NCI-H146 treated with DMSO at 0.1 percent for 48 hours (cell line): Measurements from ENCODE around the gene SLC6A6.
A peak's percentile ranks its signal among the peaks of the same experiment; 100 is the strongest.

Experiments used
- DNase-seq: peaks from one replicate; lab custom pipeline; 2025; ENCODE audit not compliant: unreplicated experiment; lab: John Stamatoyannopoulos, UW

SLC6A6 gene

GRCh38 chr3:14518432-14518802 lies 116.0 kb downstream of the SLC6A6 start:
- DNase-seq, result no peak

- no peak for DNase-seq
These were observed 116.5 kb downstream of the SLC6A6 start for GRCh38 chr3:14518893-14519292.

GRCh38 chr3:14519406-14519805 lies 117.0 kb downstream of the SLC6A6 start:
- no peak for DNase-seq

GRCh38 chr3:14520149-14520548 lies 117.7 kb downstream of the SLC6A6 start:
- DNase-seq, result no peak

GRCh38 chr3:14520967-14521366 lies 118.6 kb downstream of the SLC6A6 start:
- DNase-seq, result no peak

- no peak for DNase-seq
These were observed 119.2 kb downstream of the SLC6A6 start for GRCh38 chr3:14521611-14522010.

- DNase-seq, result no peak
These were observed 119.8 kb downstream of the SLC6A6 start for GRCh38 chr3:14522129-14522691.

GRCh38 chr3:14522768-14523167 lies 120.4 kb downstream of the SLC6A6 start:
- no peak for DNase-seq

GRCh38 chr3:14523792-14524191 lies 121.4 kb downstream of the SLC6A6 start:
- DNase-seq, result no peak

GRCh38 chr3:14524311-14524711 lies 121.9 kb downstream of the SLC6A6 start:
- no peak for DNase-seq

GRCh38 chr3:14524920-14525660 lies 122.7 kb downstream of the SLC6A6 start:
- DNase-seq, result no peak

- DNase-seq, result no peak
These were observed 123.6 kb downstream of the SLC6A6 start for GRCh38 chr3:14525685-14526631.

- no peak for DNase-seq
These were observed 125.7 kb downstream of the SLC6A6 start for GRCh38 chr3:14528081-14528480.

- DNase-seq, result no peak
These were observed 129.5 kb downstream of the SLC6A6 start for GRCh38 chr3:14531856-14532395.

GRCh38 chr3:14532691-14533456 lies 130.5 kb downstream of the SLC6A6 start:
- DNase-seq, result no peak

- no peak for DNase-seq
These were observed 131.1 kb downstream of the SLC6A6 start for GRCh38 chr3:14533457-14533958.

GRCh38 chr3:14534516-14535191 lies 132.2 kb downstream of the SLC6A6 start:
- peak; percentile 41 for DNase-seq

- no peak for DNase-seq
These were observed 133.2 kb downstream of the SLC6A6 start for GRCh38 chr3:14535616-14536015.

GRCh38 chr3:14536055-14536815 lies 133.8 kb downstream of the SLC6A6 start:
- no peak for DNase-seq
